ENCODE data around the gene ANKRD2.
"Not testable (repeated sequence)": the region's sequence is repeated elsewhere in the genome, so short reads cannot be mapped to it uniquely, and the experiment has no call there.

The ANKRD2 gene

GRCh38 chr10:97575127-97575668 is 2.6 kb downstream of the ANKRD2 start:
- no peaks in the 10 kb centered on the region for H3K36me3 Mint-ChIP-seq (ENCODE audit: low read depth)
- peaks cover 5% of the 10 kb centered on the region for H3K27me3 Mint-ChIP-seq
- H3K9me3 Mint-ChIP-seq: no peaks in the 10 kb centered on the region
- H3K4me3 Mint-ChIP-seq: no peak overlapping the region
- no peak overlapping the region for H3K27ac Mint-ChIP-seq
- no peaks in the 10 kb centered on the region for H3K4me1 Mint-ChIP-seq (ENCODE audit: low read depth)

GRCh38 chr10:97576487-97576886 is 3.9 kb downstream of the ANKRD2 start:
- H3K4me1 Mint-ChIP-seq (ENCODE audit: low read depth); H3K27ac Mint-ChIP-seq; H3K27me3 Mint-ChIP-seq; H3K4me3 Mint-ChIP-seq; H3K36me3 Mint-ChIP-seq (ENCODE audit: low read depth); H3K9me3 Mint-ChIP-seq: not testable (repeated sequence)

GRCh38 chr10:97577701-97578100 is 5.1 kb downstream of the ANKRD2 start:
- H3K9me3 Mint-ChIP-seq: no peaks in the 10 kb centered on the region
- peaks cover 5% of the 10 kb centered on the region for H3K27me3 Mint-ChIP-seq
- no peaks in the 10 kb centered on the region for H3K4me1 Mint-ChIP-seq (ENCODE audit: low read depth)
- H3K36me3 Mint-ChIP-seq (ENCODE audit: low read depth): no peaks in the 10 kb centered on the region
- no peak overlapping the region for H3K4me3 Mint-ChIP-seq
- no peak overlapping the region for H3K27ac Mint-ChIP-seq

- Mint-ChIP-seq H3K9me3 (no peaks in the 10 kb centered on the region), H3K4me3 (no peak overlapping the region), H3K36me3 (ENCODE audit: low read depth) (no peaks in the 10 kb centered on the region), H3K27me3 (peaks cover 5% of the 10 kb centered on the region), H3K4me1 (ENCODE audit: low read depth) (no peaks in the 10 kb centered on the region), H3K27ac (no peak overlapping the region)
These were observed 5.7 kb downstream of the ANKRD2 start for GRCh38 chr10:97578171-97578844.

GRCh38 chr10:97580421-97581367 is 8.1 kb downstream of the ANKRD2 start:
- Mint-ChIP-seq H3K4me3 (no peak overlapping the region), H3K36me3 (ENCODE audit: low read depth) (no peaks in the 10 kb centered on the region), H3K27me3 (peaks cover 5% of the 10 kb centered on the region), H3K9me3 (no peaks in the 10 kb centered on the region), H3K27ac (no peak overlapping the region), H3K4me1 (ENCODE audit: low read depth) (no peaks in the 10 kb centered on the region)

- H3K4me3 Mint-ChIP-seq: no peak overlapping the region
- H3K27ac Mint-ChIP-seq: no peak overlapping the region
- H3K4me1 Mint-ChIP-seq (ENCODE audit: low read depth): no peaks in the 10 kb centered on the region
- peaks cover 5% of the 10 kb centered on the region for H3K27me3 Mint-ChIP-seq
- H3K36me3 Mint-ChIP-seq (ENCODE audit: low read depth): no peaks in the 10 kb centered on the region
- no peaks in the 10 kb centered on the region for H3K9me3 Mint-ChIP-seq
These were observed 9.6 kb downstream of the ANKRD2 start for GRCh38 chr10:97582169-97582568.

- no peaks in the 10 kb centered on the region for H3K9me3 Mint-ChIP-seq
These were observed 10.9 kb downstream of the ANKRD2 start for GRCh38 chr10:97583476-97583875.

GRCh38 chr10:97584060-97584797 is 11.7 kb downstream of the ANKRD2 start, which contains the start of gene HOGA1:
HOGA1 (plus strand) TSS chr10:97584389; CDS start chr10:97584704, 315 bp downstream.
- H3K4me1 Mint-ChIP-seq (ENCODE audit: low read depth): no peaks in the 10 kb centered on the region
- H3K27me3 Mint-ChIP-seq: no peaks in the 10 kb centered on the region
- no peak within 1 kb of the TSS for H3K4me3 Mint-ChIP-seq
- no peaks in the 10 kb centered on the region for H3K36me3 Mint-ChIP-seq (ENCODE audit: low read depth)
- H3K27ac Mint-ChIP-seq: no peak within 1 kb of the TSS
- no peaks in the 10 kb centered on the region for H3K9me3 Mint-ChIP-seq

More at GRCh38 chr10:97583476-97583875, 10.9 kb downstream of the ANKRD2 start:
- no peaks in the 10 kb centered on the region for H3K4me1 Mint-ChIP-seq (ENCODE audit: low read depth)
- H3K27ac Mint-ChIP-seq: no peak overlapping the region
- H3K4me3 Mint-ChIP-seq: no peak overlapping the region
- H3K36me3 Mint-ChIP-seq (ENCODE audit: low read depth): no peaks in the 10 kb centered on the region
- peaks cover 4% of the 10 kb centered on the region for H3K27me3 Mint-ChIP-seq

- Mint-ChIP-seq H3K27me3 (no peaks in the 10 kb centered on the region), H3K36me3 (ENCODE audit: low read depth) (no peaks in the 10 kb centered on the region), H3K4me1 (ENCODE audit: low read depth) (no peaks in the 10 kb centered on the region), H3K4me3 (no peak overlapping the region), H3K27ac (no peak overlapping the region), H3K9me3 (no peaks in the 10 kb centered on the region)
These were observed 12.3 kb downstream of the ANKRD2 start for GRCh38 chr10:97584798-97585438.

GRCh38 chr10:97585439-97585811 is 12.8 kb downstream of the ANKRD2 start:
- Mint-ChIP-seq H3K36me3 (ENCODE audit: low read depth) (no peaks in the 10 kb centered on the region), H3K9me3 (no peaks in the 10 kb centered on the region), H3K27me3 (no peaks in the 10 kb centered on the region), H3K4me3 (no peak overlapping the region), H3K27ac (no peak overlapping the region), H3K4me1 (ENCODE audit: low read depth) (no peaks in the 10 kb centered on the region)

- no peaks in the 10 kb centered on the region for H3K4me1 Mint-ChIP-seq (ENCODE audit: low read depth)
- H3K27me3 Mint-ChIP-seq: no peaks in the 10 kb centered on the region
- H3K9me3 Mint-ChIP-seq: no peaks in the 10 kb centered on the region
- H3K36me3 Mint-ChIP-seq (ENCODE audit: low read depth): no peaks in the 10 kb centered on the region
- H3K4me3 Mint-ChIP-seq: no peak overlapping the region
- H3K27ac Mint-ChIP-seq: no peak overlapping the region
These were observed 14.6 kb downstream of the ANKRD2 start for GRCh38 chr10:97587183-97587582.

GRCh38 chr10:97589479-97589878 is 16.9 kb downstream of the ANKRD2 start, which contains the start of gene C10orf62:
C10orf62 (plus strand) TSS chr10:97589721; CDS start chr10:97589898, 177 bp downstream.
- Mint-ChIP-seq H3K4me3 (no peak within 1 kb of the TSS), H3K4me1 (ENCODE audit: low read depth) (no peaks in the 10 kb centered on the region), H3K36me3 (ENCODE audit: low read depth) (no peaks in the 10 kb centered on the region), H3K27me3 (no peaks in the 10 kb centered on the region), H3K9me3 (no peaks in the 10 kb centered on the region), H3K27ac (no peak within 1 kb of the TSS)

- H3K9me3 Mint-ChIP-seq: no peaks in the 10 kb centered on the region
- H3K36me3 Mint-ChIP-seq (ENCODE audit: low read depth): no peaks in the 10 kb centered on the region
- no peak overlapping the region for H3K27ac Mint-ChIP-seq
- H3K4me1 Mint-ChIP-seq (ENCODE audit: low read depth): no peaks in the 10 kb centered on the region
- H3K4me3 Mint-ChIP-seq: no peak overlapping the region
- H3K27me3 Mint-ChIP-seq: no peaks in the 10 kb centered on the region
These were observed 17.6 kb downstream of the ANKRD2 start for GRCh38 chr10:97590082-97590747.

All from stimulated activated naive CD8-positive, alpha-beta T cell treated with anti-CD3 and anti-CD28 coated beads, Interleukin-15, Interleukin-2, amounts not matched to agents 100 ng/mL and 50 ng/mL, for 24 hours (primary cell).